ENCODE measurements around the gene EXOC6. TPM values are rescaled to one million over a fixed set of nuclear protein-coding genes. Genes with fewer than 3 reads are reported as not detected.

Gene EXOC6
- total RNA-seq, 3 donors from 2014 or later, result 7.0 to 26.1 (median 16.1) TPM

DNA sequence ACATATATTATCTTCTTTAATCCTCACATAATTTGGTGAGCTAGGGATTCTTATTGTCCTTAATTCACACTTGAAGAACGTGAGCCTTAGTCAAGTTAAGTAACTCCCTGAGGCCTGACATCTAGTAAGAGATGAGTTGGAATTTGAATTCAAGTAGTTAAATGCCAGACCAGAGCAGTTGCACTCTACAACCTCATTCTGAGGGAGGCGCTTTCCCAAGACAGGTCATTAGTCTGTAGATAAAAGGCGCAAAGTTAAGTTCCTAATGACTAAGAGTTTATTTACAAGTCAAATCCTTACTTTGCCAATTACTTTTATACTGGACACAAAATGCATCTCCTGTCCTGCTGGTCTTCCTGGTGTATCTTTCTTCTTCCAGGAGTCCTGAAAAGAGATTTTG lies 3.6 kb upstream of the EXOC6 start:
- Histone ChIP-seq H3K27ac (no peak overlapping the region), H3K27me3 (no peaks in the 10 kb centered on the region), H3K4me3 (no peak overlapping the region), H3K36me3 (no peaks in the 10 kb centered on the region), H3K9me3 (no peaks in the 10 kb centered on the region), H3K4me1 (no peaks in the 10 kb centered on the region)
- intact Hi-C loops (cut with DNase I; ENCODE audit: low total_unique reads), result no loop called here
- TF ChIP-seq POLR2A (IDR thresholded peaks at IDR 0.05) (no peak), CTCF (IDR thresholded peaks at IDR 0.05) (no peak), POLR2AphosphoS5 (IDR thresholded peaks at IDR 0.05) (no peak)
- no peak for DNase-seq (ENCODE audit: low spot score in 2 of 2)

DNA sequence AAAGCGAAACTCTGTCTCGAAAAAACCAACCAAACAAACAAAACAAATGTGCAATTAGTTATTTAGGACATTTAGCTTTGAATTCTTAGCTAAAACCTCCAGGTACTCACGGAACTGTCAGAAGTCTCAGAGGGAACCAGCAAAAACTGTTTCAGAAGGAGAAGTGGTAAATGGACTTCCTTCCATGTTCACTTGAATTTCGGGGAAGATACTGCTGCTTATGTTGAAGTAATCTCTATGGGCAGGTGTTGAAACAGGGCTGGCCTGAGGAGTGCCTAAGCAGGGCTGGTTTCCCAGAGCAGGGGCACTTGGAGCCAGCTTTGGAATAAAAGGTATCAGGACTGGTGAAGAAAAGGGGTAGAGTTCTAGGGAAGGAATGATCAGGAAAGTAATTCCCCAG lies 2.4 kb upstream of the EXOC6 start:
- Histone ChIP-seq H3K27ac (no peak overlapping the region), H3K4me1 (no peaks in the 10 kb centered on the region), H3K4me3 (no peak overlapping the region), H3K9me3 (no peaks in the 10 kb centered on the region), H3K36me3 (no peaks in the 10 kb centered on the region), H3K27me3 (no peaks in the 10 kb centered on the region)
- no peak for DNase-seq (ENCODE audit: low spot score in 2 of 2)
- intact Hi-C loops (cut with DNase I; ENCODE audit: low total_unique reads), result no loop called here
- no peak for TF ChIP-seq POLR2AphosphoS5 (IDR thresholded peaks at IDR 0.05)
- no peak for TF ChIP-seq CTCF (IDR thresholded peaks at IDR 0.05)
- TF ChIP-seq POLR2A (IDR thresholded peaks at IDR 0.05), result no peak

GRCh38 chr10:92846344-92846743 lies 2.0 kb upstream of the EXOC6 start:
- H3K36me3 ChIP-seq, result no peaks in the 10 kb centered on the region
- no peaks in the 10 kb centered on the region for H3K4me1 ChIP-seq
- no peak for DNase-seq (ENCODE audit: low spot score in 2 of 2)
- H3K4me3 ChIP-seq, result no peak overlapping the region
- H3K27ac ChIP-seq, result no peak overlapping the region
- intact Hi-C loops (cut with DNase I; ENCODE audit: low total_unique reads), result no loop called here
- no peaks in the 10 kb centered on the region for H3K9me3 ChIP-seq
- H3K27me3 ChIP-seq, result no peaks in the 10 kb centered on the region
- TF ChIP-seq CTCF (IDR thresholded peaks at IDR 0.05), result no peak
- TF ChIP-seq POLR2A (IDR thresholded peaks at IDR 0.05), result no peak
- TF ChIP-seq POLR2AphosphoS5 (IDR thresholded peaks at IDR 0.05), result no peak

DNA sequence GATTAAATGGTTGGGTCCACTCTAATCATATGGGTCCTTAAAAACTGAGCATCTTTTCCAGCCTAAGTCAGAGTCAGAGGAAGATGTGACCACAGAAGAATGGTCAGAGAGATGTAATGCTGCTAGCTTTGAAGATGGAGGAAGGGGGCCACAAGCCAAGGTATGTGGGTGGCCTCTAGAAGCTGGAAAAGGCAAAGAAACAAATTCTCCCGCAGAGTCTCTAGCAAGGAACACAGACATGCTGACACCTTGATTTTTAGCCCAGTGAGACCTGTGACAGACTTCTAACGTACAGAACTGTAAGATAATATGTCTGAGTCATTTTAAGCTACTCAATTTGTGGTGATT lies 1.5 kb upstream of the EXOC6 start:
- Histone ChIP-seq H3K4me1 (no peaks in the 10 kb centered on the region), H3K27ac (no peak overlapping the region), H3K36me3 (no peaks in the 10 kb centered on the region), H3K9me3 (no peaks in the 10 kb centered on the region), H3K27me3 (no peaks in the 10 kb centered on the region), H3K4me3 (no peak overlapping the region)
- DNase-seq (ENCODE audit: low spot score in 2 of 2), result no peak
- intact Hi-C loops (cut with DNase I; ENCODE audit: low total_unique reads), result no loop called here
- TF ChIP-seq POLR2AphosphoS5 (IDR thresholded peaks at IDR 0.05), result no peak
- no peak for TF ChIP-seq POLR2A (IDR thresholded peaks at IDR 0.05)
- no peak for TF ChIP-seq CTCF (IDR thresholded peaks at IDR 0.05)

GRCh38 chr10:92847202-92847864 lies 987 bp upstream of the EXOC6 start:
- Histone ChIP-seq H3K9me3 (no peaks in the 10 kb centered on the region), H3K4me1 (no peaks in the 10 kb centered on the region), H3K36me3 (no peaks in the 10 kb centered on the region), H3K4me3 (peak overlapping the region in 1 of 3 donors; percentile 93), H3K27ac (peak overlapping the region; percentile 40 to 61), H3K27me3 (no peaks in the 10 kb centered on the region)
- intact Hi-C loops (cut with DNase I; ENCODE audit: low total_unique reads), result no loop called here
- no peak for DNase-seq (ENCODE audit: low spot score in 2 of 2)
- TF ChIP-seq POLR2A (IDR thresholded peaks at IDR 0.05) (no peak), POLR2AphosphoS5 (IDR thresholded peaks at IDR 0.05) (no peak), CTCF (IDR thresholded peaks at IDR 0.05) (no peak)

Measured in breast epithelium (tissue), 4 donors.